DMS53 treated with DMSO at 0.1 percent for 48 hours (cell line): Measurements from ENCODE around the gene PIP4K2C.
"Not testable (repeated sequence)": the region's sequence is repeated elsewhere in the genome, so short reads cannot be mapped to it uniquely, and the experiment has no call there.

Source experiments
- DNase-seq: peaks from one replicate; lab custom pipeline; 2025; ENCODE audit not compliant: unreplicated experiment; lab: John Stamatoyannopoulos, UW

Gene PIP4K2C

DNA sequence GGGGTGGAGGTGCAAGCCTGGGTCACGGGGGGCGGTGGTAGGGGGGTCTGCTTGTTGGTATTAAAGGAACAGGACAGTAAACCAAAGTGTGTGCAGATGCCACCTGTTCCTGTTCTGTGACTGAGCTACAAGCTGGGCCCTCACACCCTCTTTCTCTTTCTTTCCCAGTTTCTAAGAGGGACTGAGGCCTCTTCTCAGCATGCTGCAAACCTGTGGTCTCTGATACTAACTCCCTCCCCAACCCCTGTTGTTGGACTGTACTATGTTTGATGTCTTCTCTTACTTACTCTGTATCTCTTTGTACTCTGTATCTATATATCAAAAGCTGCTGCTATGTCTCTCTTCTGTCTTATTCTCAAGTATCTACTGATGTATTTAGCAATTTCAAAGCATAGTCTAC is 6.9 kb upstream of the PIP4K2C start:
- DNase-seq, result no peak

DNA sequence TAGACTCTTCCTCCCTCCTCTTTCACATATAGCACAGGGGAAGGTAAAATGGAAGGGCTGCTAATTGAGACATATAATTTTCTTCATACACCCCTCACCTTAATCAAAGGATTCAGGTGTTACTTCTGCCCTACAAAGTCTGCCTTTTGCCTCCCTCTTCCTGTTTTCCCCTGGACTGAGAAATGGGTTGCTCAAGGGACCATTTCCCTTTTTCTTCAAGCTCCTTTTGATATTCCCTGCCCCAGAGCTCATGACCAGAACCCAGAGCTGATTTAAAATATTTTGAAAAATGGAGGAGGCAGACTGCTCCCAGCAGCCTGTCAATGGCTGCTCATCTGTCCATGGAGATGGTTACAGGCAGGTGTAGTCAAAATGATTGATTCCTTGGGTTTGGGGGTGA is 6.3 kb upstream of the PIP4K2C start:
- DNase-seq, result no peak

DNA sequence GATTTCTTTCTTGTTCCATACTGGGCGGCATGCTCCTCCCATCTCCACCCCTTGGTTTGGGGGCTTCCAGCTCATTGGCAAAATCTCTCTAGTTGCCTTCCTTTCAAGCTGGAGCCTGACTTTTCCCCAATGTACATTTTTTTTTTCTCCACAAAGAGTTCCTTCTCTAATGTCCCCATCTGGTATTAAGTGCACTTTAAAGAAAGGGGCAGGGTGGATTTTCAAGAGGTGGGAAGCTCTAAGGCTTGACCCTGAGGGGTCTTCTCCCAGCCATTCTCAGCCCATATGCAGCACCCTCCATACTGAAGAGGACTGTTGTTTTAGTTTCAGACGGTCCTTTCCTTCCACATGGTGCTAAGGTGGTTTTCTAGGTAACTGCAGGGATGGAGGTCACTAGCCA is 5.8 kb upstream of the PIP4K2C start:
- DNase-seq, result no peak

DNA sequence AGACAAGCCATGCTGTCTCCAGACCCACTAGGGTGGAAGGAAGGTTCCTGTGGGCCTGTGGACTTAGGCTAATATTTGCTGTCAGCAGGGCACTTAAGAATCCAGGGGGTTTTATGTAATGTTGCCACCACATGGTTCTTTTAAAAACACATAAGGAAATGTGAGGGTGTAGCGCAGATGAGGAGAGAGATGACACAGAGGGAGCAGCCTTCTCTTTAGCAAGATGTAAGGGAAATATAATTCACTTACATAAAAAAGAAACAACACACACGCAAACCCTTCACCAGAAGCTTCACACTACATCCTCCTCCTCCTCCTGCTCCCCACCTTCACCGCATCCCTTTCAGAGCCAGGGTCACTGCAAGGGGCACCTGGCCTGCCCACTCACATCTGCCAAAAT is 4.9 kb upstream of the PIP4K2C start:
- no peak for DNase-seq

DNA sequence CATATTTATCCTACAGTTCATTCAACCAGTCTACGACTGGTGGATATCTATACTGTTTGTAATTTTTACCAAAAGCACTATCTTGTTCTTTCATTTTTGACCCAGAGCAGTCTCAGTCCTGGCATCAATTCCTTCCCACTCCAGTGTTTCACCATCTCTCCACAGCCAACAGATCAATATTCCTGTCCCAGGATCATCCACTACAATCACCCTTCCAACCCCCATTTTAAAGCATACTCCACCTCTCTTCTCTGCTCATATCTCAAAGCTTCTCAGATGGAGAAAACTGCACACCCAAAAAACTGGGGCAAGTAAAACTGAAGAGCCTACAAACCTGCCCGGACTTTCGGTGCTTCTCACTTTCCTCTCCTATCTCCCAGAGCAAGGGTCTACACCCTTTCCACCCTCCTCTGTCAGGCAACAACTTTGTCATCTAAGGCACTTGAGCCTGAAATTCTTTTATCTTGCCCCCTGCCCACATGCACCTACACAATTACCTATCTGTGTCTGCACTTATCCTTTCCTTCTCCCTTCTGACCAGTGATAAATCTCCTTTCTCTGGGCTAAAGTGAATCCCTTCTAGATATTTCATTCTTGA is 4.1 kb upstream of the PIP4K2C start:
- DNase-seq, result no peak

DNA sequence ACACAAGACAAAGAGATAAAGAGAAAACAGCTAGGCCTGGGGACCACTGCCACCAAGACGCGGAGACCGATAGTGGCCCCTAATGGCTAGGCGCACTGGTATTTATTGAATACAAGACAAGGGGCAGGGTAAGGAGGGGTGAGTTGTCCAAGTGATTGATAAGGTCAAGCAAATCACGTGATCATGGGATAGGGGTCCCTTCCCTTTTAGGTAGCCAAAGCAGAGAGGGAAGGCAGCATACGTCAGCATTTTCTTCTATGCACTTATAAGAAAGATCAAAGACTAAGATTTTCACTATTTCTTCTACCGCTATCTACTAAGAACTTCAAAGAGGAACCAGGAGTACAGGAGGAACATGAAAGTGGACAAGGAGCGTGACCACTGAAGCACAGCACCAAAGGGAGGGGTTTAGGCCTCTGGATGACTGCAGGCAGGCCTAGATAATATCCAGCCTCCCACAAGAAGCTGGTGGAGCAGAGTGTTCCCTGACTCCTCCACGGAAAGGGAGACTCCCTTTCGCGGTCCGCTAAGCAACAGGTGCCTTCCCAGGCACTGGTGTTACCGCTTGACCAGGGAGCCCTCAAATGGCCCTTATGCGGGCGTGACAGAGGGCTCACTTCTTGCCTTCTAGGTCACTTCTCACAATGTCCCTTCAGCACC is 1.9 kb upstream of the PIP4K2C start:
- DNase-seq, result not testable (repeated sequence)

DNA sequence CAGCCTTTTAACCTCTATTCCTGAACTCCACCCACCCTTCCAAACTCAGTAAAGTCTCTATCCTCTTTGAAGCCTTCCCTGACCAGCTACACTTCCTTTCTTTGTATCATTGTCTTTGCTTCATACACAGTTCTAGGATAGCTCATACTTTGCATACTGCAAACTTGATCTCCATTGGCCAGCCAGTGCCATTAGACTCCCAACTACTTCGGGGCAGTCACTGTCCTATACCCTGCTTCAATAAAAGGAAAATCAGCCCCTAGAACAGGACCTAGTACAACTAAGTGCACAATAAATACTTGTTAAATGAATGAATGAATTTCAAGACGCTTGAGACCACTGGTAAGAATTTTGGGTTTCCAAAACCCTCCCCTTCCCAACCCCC is 521 bp upstream of the PIP4K2C start:
- no peak for DNase-seq

DNA sequence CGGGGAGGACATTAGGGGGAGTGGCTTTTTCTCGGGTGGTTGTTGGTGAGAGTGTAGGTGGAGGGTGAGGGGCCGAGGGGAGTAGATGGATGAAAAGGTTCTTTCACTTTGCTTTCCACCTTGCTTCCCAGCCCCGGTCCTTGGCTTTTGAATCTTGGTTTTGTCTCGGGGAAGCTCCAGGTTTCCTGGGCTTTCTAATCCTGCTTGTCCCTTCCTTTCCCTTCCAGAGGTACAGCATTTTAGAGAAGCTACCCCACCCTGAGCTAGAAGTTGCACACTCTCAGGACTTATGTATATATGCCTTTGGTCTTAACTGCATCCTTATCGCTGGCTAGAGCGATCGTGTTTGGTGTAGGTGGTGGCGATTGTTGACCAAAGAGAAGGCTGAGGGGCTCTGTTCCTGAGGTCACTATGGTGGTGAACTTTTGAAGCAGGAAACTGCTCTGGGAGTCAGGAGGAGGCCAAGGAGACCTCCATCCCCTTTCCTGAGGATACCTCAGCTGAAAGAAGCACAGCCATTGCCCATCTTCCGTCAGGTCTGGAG is 862 bp downstream of the PIP4K2C start:
- DNase-seq, result no peak

DNA sequence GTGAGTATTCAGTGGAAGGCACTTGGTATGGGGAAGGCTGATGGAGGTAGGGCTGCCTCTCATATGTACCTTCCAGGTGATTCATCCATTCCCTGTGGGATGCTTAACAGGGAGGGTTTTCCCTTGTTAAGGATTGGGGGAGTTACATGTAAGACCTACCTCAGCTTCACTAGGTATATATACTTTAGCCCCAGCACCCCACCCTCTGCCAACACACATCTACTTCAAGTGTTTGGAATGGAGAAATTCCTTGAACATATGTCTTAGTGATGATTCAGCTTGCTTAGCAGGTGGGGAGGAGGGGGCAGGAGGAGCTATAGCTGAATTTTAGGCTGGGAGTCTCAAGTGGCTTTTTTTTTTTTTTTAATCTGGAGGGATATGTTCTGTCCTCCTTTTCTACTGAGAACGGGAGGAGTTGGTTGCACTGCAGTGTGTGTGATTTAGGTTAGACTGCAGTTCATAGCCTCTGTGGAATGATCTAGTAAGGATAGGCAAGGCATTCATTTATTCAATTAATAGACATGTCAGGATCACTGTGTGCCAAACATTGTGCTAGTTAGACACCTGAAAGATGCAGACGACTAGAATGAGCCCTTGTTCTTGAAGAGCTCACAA is 1.7 kb downstream of the PIP4K2C start:
- no peak for DNase-seq

DNA sequence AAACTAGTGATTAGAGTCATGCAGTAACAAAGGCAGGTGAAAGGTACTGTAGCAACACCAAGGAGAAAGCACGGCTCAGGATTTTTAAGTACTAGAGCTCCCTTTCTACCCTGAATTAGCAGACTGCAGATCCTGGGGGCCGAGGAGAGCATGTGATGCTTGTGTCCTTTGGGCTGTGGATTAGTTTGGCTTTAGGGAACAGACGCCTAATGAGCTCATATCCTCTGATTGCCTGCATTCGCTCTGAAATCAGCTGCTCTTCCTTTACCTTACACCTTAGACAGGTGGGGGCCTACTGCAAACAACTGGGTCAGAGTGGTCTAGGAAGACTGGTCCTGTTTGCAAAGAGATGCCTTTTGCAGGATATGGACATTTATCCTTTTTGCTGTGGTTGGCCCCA is 2.2 kb downstream of the PIP4K2C start:
- no peak for DNase-seq

DNA sequence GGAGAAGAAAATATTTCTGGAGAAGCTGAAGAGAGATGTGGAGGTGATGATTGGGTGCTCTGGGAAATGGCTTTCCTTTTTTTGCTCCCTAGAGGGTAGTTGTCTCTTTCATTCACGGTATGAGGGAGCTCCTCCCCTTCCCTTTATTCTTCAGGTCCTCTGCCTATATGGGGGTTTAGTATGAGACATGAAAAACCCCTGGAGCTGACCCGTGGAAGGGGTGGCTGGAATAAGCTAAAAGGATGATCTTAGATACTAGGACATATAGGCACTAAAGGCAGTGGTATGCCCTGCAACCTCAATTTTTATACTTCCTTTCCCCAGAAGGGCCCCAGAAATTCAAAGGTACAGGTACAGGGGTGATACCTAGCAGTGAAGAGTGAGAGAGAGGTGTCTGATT is 9.4 kb downstream of the PIP4K2C start:
- DNase-seq, result no peak

DNA sequence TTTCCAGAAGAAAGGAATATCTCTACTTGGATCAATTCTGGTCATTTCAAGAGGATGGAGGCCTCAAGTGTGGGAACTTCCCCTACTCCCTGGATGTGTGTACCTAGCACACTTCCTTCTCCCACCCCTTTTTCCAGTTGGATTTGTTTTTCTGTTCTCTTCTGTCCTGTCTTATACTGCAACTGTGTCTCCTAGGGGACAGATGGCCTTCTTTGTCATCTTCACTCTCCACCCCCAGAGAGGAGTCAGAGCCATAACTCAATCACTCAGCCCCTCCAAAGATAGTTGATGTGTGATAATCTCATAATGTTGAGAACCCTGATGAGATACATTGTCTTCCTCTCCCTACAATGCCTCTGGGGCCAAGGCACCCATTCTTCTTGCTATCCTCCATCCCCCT is 11.6 kb downstream of the PIP4K2C start:
- DNase-seq, result no peak

DNA sequence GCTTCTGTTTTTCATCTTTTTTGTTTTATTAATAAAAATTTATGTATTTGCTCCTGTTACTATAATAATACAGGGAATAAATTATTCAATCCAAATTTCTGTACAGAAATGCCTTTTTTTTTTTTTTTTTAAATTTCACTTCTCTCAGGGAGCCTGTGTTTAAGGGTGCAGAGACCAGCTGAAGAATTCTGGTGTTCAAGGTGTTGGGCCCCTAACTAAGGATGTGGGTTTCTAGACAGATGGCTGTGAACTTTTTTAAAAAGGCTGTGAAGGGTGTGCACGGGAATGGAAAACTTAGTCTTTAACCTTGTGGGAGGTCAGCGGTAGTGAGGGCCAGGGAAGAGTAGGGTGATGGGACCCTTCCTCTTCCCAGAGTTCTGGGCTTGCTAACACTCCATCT is 12.3 kb downstream of the PIP4K2C start:
- no peak for DNase-seq

DNA sequence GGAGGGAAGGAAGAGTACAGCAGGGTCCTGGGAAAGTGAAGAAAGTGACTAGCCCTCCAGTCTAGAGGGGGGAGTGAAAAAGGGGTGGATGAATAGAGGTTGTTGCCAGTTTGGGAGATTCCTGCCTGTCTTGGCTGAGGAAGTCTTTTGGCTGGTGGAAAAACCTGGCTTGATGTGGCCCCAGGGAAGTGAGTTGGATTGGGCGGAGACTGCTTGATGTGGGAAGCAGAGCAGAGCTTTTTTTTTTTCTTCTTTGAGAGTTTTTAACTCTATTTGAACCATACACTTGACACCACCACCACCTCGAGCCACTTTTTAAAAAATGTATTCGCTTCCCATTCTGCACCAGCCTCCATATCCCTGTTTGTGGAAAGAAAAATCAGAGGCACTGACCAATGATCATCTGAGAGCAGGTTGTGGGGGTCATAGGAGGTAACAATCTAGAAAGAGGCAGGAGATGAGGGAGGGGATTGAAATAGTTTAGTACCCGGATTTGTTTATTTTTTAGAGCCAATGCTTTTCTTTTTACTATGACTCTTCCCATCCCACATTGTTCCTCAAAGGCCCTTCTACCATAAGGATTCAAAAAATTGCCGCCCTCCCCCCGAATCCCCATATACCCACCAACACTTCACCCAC is 12.9 kb downstream of the PIP4K2C start:
- DNase-seq, result no peak

DNA sequence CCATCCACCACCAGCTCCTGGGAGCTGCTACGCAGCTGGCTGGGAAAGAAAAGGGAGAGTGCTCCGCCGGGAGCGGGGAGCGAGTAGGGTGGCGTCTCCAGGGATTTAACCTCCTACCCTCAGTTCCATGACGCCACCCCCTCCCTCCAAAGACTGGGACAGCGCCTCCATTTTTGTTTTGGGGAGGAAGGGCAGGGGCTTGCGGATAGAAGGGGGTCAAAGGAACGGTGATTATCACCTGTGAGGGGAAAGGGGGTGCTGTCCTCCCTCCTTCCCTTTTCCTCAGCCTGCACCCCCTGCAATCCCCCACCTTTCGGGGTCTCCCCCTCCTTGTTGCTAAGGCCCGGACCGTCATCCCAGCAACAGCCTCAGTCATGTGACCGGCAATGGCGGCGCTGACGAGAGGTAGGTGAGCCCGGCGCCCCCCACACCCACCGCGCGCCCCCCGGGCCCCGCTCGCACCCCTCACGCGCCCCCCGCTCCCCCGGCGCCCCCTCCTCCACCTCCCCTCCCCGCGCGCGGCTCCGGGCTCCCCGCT is 13.5 kb downstream of the PIP4K2C start, which contains the start of gene DTX3:
Gene DTX3, plus strand, starts transcription at position 371 of the 538 bp plus-strand sequence. CDS start 1,694 bp downstream, outside the sequence.
- no peak for DNase-seq

DNA sequence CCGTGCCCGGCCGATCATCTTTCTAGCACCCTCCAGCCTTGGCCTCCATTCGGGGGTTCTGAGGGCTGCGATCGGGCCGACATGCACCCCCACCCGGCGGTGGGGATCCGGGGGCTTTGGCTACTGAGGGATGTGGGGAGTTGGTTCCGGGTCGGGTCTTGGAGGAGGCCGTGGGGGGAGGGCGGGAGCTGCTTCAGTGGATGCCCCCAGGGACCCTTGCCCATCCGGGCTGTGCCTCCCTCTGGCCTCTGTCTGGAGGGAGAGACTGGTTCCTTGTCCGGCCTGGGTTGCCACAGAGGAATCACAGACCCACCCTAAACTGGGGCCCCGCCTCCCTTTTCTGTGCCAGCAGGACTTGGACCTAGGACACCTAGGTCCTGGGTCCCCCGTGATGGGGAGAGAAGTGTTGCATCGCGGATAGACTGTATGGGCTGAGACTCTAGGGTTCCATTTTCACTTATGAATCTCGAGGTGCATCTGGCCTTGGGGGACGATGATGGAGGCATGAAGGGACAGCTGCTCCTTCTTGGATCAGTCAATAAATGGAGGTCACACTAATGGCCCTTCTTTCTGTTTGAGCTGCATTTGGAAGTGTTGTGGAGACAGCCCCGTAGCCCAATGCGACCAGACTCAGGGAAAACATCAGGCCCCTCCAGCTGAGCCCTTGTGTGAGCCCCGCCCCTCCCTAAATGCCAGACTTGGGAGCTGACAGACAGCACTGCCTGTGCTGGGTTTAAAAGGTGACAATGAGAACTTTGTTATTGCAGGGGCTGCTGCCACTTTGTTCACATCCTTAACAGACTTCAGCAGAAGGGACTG is 14.2 kb downstream of the PIP4K2C start:
- DNase-seq, result no peak

DNA sequence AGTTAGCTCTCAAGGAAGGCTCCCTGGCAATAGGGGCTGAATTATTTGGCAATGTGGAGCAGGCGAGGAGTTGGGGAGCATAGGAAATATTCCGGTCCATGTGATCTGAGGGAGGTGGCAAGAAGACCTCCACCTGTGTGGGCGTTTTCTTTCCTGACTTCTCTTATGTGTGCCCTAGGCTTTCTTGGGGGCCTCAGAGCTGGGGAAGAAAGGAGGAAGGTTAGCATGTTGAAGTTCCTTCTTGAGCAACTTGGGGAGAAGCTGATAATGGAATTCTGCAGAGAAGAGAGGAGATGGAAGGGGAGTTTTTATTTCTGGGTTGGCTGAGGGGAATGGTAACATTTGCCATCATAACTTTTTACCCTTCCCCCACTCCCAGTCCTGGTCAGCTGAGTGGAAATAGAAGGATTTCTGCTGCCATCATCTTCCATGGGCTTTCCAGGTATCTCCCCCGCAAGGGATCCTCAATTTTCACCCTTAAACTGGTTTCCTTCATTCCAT is 14.9 kb downstream of the PIP4K2C start:
- DNase-seq, result no peak

DNA sequence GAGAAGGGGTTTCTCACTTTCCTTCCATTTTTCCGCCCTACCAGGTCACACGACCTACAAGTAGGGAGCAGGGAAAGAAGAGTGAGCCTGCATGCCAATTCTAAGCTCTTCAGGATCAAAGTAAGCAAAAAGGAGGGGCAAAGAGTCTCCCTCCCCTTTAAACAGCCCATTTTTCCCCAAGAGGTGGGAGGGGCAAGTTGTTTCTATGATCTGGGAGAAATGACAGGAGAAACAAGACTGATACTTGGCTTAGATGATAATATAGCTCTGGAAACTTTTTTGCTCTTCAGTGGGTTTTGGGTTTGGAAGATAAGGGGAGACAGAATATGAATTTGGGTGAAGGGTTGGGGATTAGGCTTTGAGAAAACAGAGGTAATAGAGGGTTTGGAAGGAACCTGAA is 15.4 kb downstream of the PIP4K2C start:
- DNase-seq, result no peak

DNA sequence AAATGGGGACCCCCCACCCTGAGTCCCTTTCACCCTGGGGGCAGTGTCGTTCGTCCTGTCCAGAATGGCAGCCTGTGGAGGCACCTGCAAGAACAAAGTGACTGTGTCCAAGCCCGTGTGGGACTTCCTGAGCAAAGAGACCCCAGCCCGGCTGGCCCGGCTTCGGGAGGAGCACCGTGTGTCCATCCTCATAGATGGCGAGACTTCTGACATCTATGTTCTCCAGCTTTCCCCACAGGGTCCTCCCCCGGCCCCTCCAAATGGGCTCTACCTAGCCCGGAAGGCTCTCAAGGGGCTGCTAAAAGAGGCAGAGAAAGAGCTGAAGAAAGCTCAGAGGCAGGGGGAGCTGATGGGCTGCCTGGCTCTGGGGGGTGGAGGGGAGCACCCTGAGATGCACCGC is 15.8 kb downstream of the PIP4K2C start:
- no peak for DNase-seq

DNA sequence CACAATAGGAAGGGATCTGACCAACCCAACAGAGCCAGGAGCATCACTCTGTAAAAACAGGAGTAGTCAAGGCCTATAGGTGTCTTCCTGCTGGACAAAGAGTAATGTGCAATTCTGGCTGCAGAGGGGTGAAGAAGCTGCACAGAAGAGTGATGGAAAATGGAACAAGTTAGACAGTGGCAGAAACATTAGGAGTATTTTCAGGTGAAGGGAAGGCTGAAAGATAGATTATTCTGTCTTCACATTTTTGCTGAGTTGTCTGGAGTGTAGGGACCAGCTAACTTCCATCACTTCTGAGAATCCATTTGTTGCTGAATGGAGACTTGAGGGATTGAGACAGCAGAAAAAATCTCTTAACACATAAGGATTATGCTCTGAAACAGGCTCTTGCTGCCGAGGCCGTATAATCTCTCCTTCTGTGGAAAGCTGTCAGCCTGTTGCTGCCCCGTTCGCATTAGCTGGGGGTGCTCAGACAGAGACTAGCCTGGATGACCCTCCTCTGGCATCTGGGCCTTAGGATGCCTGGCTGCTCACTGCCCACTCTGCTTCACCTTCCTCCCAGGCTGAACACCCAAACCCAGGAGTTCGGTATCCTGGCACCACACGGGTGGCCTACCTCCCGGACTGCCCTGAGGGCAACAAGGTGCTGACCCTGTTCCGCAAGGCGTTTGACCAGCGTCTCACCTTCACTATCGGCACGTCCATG is 17.1 kb downstream of the PIP4K2C start:
- no peak for DNase-seq
